RKO (cell line): Measurements from ENCODE around the gene CHRNB1.

Experiments used
- DNase-seq: peaks from one replicate; pipeline ENCODE4 v3.0.0-alpha.2; 2016; ENCODE audit warnings: low spot score

The CHRNB1 gene

DNA sequence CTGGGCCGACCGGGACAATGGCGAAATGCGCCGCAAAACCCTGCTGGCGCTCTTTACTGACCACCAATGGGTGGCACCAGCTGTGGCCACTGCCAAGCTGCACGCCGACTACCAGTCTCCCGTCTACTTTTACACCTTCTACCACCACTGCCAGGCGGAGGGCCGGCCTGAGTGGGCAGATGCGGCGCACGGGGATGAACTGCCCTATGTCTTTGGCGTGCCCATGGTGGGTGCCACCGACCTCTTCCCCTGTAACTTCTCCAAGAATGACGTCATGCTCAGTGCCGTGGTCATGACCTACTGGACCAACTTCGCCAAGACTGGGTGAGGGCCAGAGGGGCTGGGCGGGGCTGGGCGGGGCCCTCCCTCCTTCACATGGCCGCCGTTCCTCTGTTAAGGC is 29.1 kb upstream of the CHRNB1 start:
- DNase-seq: no peak

GRCh38 chr17:7416323-7416722 is 28.5 kb upstream of the CHRNB1 start:
- no peak for DNase-seq

DNA sequence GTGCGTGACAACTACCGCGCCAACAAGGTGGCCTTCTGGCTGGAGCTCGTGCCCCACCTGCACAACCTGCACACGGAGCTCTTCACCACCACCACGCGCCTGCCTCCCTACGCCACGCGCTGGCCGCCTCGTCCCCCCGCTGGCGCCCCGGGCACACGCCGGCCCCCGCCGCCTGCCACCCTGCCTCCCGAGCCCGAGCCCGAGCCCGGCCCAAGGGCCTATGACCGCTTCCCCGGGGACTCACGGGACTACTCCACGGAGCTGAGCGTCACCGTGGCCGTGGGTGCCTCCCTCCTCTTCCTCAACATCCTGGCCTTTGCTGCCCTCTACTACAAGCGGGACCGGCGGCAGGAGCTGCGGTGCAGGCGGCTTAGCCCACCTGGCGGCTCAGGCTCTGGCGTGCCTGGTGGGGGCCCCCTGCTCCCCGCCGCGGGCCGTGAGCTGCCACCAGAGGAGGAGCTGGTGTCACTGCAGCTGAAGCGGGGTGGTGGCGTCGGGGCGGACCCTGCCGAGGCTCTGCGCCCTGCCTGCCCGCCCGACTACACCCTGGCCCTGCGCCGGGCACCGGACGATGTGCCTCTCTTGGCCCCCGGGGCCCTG is 27.7 kb upstream of the CHRNB1 start:
- no peak for DNase-seq

DNA sequence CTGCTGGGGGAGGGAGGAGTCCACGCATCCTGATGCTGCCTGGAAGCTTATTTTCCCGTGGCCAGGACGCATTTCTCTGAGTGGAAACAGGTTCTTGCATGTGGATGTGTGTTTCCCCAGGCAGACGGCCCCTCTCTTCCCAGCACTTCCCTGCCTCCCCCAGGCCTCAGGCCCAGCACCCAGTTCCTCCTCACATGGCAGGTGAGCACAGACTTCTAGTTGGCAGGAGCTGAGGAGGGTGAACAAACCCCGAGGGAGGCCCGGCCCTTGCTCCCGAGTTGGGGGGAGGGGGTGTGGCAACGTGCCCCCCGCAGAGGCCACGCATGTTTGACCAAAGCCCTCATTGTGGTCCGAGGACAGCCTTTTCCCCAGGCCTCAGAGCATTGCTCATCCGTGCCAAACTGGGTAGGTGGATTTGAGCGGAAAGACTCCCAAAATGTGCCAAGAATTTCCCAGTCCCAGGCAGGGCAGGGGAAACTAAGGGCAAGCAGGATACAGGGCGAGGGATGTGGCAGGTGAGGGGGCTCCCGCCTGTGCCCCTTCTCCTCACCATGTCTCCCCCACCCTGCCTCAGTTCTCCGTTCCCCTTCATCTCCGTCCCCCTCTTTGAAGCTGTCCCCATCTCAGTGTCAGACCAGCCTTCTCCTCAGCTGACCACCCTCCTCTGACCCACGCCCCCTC is 26.2 kb upstream of the CHRNB1 start:
- no peak for DNase-seq

GRCh38 chr17:7419819-7420610 is 24.8 kb upstream of the CHRNB1 start, which contains the start of gene SPEM1:
TSS of gene SPEM1 (plus strand) at chr17:7420324. CDS start at chr17:7420385, 61 bp downstream.
- no peak for DNase-seq

GRCh38 chr17:7421186-7421585 is 23.7 kb upstream of the CHRNB1 start:
- DNase-seq: no peak

DNA sequence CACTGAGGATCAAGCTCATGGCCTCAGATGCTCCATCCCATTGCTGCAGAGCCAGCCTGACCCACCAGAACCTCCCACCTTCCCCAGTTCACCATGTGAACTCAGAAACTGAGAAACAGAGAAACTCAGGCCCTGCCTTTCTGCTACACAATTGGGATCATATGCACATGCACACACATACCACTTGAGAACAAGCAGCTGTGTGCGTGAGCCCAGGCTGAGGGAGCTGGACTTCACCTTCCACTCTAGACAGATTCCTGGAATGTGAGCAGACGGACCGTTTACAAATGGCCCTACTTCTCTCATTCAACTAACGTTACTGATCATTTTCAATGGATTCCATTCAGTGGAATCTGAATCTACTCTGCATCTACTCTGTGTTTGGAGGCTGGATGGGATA is 21.2 kb upstream of the CHRNB1 start:
- DNase-seq: no peak

GRCh38 chr17:7425316-7425715 is 19.5 kb upstream of the CHRNB1 start, which contains the start of gene SPEM2:
TSS of gene SPEM2 (plus strand) at chr17:7425616. CDS start at chr17:7425689, 73 bp downstream.
- no peak for DNase-seq

- no peak for DNase-seq
Observed at GRCh38 chr17:7425756-7426155, 19.1 kb upstream of the CHRNB1 start.

DNA sequence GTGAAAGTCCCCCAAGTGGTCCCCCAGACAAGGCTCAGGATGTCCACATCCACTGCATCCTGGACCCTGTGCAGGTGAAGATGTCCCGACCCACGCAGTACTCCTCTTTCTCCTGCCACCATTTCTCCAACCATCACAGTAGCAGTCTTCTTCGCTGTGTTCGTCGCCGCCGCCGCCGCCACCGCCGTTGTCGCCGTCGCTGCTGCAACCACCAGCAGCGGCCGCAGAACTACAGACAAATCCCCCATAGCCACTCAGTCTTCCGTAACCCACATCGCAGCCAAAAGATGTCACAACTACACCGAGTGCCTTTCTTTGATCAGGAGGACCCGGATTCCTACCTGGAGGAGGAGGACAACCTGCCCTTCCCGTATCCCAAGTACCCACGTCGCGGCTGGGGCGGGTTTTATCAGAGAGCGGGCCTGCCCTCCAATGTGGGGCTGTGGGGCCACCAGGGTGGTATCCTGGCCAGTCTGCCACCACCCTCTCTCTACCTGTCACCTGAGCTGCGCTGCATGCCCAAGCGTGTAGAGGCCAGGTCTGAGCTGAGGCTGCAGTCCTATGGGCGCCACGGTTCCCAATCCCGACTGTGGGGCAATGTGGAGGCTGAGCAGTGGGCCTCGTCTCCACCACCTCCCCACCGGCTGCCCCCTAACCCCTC is 18.5 kb upstream of the CHRNB1 start:
- DNase-seq: no peak

DNA sequence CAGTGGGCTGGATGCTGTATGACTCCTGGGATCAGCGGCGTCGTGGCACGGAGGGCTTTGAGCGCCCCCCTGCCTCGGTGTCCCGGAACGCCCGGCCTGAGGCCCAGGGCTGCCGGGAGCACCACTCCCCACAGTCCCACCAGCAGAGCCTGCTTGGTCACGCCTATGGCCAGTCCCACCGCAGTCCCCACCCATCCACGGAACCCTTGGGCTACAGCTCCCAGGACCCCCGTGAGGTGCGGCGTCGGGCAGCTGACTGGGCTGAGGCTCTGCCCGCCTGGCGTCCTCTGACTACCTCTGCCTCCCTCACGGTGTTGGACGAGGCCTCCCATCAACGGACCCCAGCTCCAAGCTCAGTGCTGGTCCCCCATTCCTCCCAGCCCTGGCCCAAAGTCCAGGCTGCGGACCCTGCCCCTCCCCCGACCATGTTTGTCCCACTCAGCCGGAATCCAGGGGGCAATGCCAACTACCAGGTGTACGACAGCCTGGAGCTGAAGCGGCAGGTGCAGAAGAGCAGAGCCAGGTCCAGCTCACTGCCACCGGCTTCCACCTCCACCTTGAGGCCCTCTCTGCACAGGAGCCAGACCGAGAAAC is 17.9 kb upstream of the CHRNB1 start:
- no peak for DNase-seq

GRCh38 chr17:7427549-7427948 is 17.3 kb upstream of the CHRNB1 start:
- DNase-seq: no peak

DNA sequence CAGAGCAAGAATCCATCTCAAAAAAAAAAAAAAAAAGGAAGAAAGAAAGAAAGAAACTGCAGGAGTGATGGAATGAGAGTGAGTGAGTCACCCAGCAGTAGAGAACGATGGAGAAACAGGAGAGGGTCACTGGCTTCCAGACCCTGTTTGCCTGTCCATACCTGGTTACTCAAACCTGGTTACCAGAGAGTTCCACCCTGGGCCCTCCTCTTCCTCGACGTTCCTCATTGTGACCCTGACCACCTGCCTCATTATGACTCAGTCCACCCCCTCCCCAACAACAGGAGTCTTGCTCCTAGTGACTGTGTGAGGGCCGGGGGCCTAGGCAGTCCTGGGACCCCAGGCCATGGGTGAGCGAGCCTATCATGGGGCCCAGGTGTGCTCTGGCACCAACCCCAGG is 16.3 kb upstream of the CHRNB1 start, which contains the start of gene SPEM3:
TSS of gene SPEM3 (plus strand) at position 301 of the 400 bp plus-strand sequence. CDS start at position 347, 46 bp downstream.
- DNase-seq: no peak

GRCh38 chr17:7429722-7430121 is 15.1 kb upstream of the CHRNB1 start:
- no peak for DNase-seq

GRCh38 chr17:7431231-7431630 is 13.6 kb upstream of the CHRNB1 start:
- no peak for DNase-seq

DNA sequence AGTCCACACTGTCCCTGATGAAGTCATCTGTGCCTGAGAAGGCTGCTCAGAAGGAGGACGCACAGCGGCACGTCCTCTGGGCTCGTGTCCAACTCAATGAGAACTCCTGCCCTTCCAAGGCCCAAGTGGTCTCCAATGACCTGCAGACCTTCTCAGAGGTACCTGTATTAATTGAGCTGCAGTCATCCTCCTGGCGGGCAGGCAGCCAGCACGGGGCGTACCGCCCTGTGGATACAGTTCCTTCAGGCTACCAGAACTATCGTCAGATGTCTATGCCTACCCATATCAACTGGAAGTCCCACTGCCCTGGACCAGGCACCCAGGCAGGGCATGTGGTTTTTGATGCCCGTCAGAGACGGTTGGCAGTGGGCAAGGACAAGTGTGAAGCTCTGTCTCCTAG is 12.6 kb upstream of the CHRNB1 start:
- DNase-seq: no peak

DNA sequence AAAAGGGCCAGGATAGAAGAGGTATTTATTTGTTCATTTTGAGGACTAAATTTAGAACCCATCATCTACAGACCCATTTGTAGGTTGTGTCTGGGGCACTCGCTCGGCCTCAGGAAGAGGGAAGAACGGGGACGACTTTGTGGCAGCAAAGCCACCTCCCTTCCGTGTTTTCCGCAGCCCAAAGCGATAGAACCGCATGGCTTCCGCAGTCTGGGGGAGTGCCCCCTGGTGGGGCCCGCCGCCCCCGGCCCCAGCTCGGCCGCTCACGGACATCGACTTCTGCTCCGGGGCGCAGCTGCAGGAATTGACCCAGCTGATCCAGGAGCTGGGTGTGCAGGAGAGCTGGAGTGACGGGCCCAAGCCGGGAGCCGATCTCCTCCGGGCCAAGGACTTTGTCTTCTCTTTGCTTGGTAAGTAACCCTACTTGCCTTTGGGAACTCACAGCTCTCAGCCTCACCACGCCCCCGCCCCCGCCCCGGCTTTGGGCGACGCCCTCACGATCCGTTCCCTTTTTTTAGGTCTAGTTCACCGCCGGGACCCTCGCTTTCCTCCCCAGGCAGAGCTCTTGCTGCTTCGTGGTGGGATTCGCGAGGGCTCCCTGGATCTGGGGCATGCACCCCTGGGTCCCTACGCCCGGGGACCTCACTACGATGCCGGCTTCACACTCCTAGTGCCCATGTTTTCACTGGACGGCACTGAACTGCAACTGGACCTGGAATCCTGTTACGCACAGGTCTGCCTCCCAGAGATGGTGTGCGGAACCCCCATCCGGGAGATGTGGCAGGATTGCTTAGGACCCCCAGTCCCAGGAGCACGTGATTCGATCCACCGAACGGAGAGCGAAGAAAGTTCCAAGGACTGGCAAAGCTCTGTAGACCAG is 8.9 kb upstream of the CHRNB1 start:
- DNase-seq: peak; percentile 88

DNA sequence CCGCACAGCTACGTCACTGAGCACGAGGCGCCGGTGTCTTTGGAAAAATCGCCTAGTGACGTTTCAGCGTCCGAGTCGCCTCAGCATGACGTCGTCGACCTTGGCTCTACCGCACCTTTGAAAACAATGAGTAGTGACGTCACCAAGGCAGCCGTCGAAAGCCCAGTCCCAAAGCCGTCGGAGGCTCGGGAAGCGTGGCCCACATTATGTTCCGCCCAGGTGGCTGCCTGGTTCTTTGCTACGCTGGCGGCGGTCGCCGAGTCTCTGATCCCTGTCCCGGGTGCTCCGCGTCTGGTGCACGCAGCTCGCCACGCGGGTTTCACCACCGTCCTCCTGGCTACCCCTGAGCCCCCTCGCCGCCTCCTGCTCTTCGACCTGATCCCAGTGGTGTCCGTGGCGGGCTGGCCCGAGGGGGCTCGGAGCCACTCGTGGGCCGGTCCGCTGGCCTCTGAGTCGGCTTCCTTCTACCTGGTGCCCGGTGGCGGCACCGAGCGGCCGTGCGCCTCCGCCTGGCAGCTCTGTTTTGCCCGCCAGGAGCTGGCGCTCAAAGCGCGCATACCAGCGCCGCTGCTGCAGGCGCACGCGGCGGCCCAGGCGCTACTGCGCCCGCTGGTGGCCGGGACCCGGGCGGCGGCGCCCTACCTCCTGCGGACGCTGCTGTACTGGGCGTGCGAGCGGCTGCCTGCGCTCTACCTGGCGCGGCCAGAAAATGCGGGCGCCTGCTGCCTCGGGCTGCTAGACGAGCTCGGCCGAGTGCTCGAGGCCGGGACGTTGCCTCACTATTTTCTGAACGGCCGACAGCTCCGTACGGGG is 8.1 kb upstream of the CHRNB1 start:
- DNase-seq: peak; percentile 94

GRCh38 chr17:7437369-7437863 is 7.4 kb upstream of the CHRNB1 start:
- DNase-seq: no peak
